NK-92 treated with Interleukin-12 subunit alpha and Interleukin-12 subunit beta, amount 100 ng/mL, for 24 hours (cell line): ENCODE measurements around the gene APBB3.

Experiments
- DNase-seq: peaks from one replicate; lab custom pipeline; 2025; lab: John Stamatoyannopoulos, UW

The APBB3 gene

DNA sequence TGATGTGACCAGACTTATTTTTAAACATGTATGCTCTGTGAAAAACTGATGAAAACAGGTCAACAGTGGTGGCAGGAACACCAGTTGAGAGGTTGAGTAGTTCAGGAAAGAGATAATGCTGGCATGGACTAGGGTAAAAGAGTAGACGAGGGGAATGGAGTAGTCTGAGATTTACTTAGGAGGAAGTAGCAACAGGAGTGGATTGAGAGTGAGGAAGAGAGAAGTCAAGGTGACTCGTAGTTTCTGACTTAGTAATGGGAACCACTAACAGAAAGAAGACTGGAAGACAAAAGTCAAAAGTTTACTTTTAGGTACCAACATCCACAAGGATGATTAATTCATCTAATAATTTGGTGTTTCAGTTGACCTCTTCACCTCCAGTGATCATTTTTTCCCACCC is 10.7 kb downstream of the APBB3 start:
- DNase-seq, result no peak

DNA sequence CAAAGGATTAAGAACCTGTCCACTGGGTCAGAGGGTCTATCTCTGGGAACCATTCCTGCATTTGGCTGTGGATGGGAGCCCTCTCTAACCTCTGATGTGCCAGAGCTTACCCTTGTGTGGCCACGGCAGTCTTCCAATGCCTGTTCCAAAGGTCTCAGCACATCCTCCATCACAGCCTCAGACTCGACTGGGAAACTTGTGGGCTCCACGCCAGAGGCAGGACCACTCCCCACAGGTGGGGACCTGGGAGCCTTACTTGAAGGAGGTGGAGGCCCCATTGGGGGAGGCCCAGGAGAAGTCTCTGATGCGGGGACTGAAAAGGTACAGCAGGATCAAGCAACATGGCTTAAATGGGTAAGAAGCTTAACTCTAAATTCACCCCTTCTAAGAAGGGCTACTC is 12.5 kb downstream of the APBB3 start:
- no peak for DNase-seq

DNA sequence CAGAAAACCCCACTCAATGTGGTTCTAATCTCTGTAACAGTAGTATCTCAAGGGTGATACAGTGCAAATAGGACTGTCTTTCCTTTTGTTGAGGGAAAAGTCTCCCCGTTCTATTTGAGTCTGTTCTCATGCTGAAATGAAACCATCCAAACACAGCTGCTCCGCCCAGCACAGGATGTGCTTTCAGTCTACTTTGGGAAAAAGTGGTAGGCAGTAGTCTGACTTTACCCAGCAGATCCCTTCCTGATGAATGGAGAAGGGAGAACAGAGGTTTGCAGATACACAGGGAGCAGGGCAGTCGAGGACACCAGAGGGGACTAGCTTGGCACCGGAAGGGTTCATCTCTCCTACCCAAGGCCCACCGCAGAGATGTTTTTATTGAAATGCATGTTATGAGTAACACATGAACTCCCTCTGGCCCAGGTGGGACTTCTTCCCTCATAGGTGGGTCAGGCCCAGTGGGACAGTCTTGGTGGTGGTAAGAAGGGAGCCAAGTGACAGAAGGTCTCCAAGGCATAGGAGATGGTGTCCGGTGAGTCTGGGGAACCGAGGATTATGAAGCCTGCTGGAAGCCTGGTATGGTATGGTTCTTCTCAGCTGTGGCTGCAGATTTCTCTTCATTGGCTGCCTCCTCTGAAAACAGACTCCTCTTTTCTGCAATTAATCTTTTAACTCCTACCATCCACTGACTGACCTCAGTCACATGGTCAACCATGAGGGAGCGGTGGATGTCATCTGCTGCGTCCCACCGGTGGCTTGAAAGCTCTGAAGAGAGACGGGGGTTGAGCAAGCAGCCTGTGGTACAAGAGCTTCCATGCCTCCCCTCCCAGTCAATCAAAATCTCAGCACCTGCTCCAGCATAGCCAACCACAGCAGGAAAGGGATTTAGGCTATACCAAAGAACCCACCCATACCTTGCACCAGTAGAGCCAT is 14.0 kb downstream of the APBB3 start:
- DNase-seq, result no peak

DNA sequence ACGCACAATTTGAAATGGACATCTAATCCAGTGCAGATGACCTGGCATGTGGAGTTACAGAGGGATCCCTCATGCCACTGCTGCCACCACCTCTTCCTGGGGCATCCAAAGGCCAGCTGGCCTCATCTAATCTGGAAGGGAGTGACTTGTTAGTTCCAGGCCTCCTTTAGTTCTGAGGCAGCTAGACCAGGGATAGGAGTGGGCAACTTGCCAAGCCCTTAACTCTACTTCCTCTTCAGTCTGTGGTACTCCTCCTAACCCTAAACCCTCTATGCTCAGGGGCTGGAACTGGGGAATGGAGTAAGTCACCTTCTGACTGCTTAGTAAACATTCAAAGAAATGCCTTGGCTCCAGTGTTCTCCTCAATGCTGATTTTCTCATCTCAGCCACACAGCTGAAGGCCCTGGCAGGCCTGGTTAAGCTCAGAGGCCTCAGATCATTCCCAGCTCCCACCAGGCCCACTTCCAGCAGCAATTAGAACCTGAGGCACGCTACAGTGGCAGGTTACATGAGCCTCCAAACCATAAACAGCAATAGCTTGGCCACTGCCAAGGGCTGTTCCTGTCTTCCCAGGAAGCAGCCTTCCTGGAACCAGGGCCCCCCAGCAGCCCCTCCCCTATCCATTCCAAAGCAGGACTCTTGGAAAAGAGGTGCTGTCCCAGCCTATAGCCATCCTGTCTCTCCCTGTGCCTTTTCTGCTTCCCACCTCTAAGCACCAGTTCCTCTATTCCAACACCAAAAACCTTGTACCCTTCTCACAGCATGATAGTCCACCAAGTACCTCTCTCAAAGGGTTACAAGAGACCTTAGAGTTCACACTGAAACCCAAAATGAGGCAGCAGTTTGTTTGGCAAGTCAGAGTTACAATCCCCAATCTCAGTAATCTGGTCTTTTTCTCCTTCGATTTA is 14.9 kb downstream of the APBB3 start:
- no peak for DNase-seq

DNA sequence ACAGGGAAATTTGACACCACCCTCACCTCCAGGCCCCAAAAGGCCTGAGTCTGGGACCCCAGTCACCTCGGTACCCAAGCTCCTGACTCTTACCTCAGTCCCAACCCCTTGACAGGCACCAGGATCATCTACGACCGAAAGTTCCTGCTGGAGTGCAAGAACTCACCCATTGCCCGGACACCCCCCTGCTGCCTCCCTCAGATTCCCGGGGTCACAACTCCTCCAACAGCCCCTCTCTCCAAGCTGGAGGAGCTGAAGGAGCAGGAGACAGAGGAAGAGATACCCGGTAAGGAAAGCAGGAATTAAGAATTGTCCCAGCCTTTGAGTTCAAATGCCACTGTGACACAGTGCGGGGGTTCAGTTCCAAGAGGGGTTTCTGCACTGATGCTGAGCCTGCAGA is 15.6 kb downstream of the APBB3 start:
- no peak for DNase-seq

DNA sequence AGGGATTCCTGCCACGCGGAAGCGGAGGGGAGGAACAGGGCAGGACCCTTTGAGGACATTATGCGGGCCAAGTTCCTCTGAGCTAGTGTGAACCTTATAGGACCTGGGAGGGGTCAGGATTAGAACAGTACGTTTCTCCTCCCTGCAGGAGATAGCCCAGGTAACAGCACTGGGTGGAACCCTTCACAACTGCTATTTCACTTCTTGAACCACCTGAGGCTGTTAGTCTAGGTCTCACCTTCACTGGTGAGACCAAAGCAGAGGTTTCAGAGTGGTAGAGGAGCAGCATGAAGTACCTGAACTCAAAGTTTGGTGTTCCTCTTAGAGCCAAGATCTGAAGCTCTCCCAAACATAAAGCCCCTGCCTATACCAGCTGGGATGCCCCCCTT is 16.1 kb downstream of the APBB3 start:
- no peak for DNase-seq

DNA sequence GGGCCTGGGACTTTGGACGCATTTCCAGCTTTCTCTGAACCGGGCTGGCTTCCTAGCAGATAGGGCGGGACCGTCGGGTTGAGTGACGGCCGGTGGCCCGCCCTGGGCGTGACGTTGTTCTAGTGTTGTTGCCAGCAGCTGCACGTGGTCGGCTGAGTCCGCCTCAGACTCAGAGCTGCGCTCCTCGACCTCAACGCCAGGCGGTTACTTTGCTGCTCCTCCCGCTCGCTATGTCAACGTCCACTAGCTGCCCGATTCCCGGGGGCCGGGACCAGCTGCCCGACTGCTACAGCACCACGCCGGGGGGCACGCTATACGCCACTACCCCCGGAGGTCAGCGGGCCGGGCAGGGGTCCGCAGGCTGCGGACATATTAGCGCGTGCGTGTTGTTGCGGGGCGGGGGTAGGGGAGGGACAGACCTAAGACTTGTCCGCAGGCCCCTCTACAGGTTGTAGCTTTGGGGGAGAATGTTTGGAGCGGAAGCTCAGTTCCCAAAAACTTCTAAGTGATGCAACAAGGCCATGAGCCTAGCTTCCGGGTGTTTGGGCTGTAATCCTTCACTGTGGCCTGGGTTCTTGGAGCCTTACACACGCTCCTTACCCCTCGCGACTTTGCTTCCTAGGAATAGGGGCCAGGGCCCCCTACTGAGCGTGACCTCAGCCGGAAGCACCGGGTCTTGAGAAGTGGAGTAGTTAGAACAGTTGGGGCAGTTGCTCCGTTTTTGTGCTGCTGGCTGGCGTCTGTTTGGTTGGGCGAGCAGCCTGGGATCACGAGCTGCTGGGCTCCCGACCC is 16.7 kb downstream of the APBB3 start, which contains the start of gene EIF4EBP3:
Gene EIF4EBP3 (plus strand): TSS at position 155 of the 792 bp plus-strand sequence. CDS start 76 bp downstream, at position 231.
- DNase-seq, result no peak

DNA sequence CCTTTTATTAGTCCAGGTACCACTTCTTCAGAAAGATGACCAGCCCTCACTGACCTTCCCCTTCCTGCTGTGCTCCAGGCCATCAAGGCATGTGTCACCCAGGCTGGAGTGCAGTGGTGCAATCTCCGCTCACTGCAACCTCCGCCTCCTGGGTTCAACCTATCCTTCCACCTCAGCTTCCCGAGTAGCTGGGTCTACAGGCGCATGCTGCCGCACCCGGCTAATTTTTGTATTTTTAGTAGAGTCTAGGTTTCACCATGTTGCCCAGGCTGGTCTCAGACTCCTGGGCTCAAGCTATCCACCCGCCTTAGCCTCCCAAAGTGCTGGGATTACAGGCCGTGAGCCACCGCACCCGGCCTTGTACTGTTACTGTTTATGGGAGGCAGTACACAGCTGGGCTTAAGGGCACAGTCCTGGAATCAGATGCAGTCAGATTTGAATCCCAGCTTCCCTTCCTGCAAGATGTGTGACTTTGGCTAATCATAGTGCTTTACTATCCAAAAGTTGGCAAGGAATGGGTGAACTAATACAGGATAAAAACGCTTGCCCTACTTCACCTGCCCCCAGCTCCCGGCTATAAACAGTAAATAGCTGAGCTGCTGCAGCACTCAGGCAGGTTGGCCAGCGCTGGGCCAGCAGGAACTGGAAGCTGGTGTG is 17.4 kb downstream of the APBB3 start:
- no peak for DNase-seq

DNA sequence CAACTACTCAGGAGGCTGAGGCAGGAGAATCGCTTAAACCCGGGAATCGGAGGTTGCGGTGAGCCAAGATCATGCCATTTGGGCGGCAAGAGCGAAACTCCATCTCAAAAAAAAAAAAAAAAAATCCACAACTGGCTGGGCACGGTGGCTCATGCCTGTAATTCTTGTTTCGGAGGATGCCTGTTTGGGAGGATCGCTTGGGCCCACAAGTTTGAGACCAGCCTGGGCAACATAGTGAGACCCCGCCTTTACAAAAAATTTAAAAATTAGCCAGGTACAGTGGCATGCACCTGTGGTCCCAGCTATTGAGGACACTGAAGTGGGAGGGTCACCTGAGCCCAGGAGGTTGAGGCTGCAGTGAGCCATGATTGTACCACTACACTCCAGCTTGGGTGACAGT is 18.8 kb downstream of the APBB3 start:
- DNase-seq, result no peak

DNA sequence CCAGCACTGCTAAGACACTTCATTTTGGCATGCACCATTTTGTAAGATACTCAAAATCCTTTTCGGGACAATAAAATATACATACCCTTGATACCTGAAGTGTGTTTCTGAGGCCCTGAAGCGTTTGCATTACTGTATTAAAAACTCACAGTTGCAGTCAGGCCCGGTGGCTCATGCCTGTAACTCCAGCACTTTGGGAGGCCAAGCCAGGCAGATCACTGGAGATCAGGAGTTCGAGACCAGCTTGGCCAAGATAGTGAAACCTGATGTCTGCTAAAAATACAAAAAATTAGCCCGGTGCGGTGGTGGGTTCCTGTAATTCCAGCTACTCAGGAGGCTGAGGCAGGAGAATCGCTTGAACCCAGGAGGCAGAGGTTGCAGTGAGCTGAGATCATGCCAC is 19.4 kb downstream of the APBB3 start:
- no peak for DNase-seq

DNA sequence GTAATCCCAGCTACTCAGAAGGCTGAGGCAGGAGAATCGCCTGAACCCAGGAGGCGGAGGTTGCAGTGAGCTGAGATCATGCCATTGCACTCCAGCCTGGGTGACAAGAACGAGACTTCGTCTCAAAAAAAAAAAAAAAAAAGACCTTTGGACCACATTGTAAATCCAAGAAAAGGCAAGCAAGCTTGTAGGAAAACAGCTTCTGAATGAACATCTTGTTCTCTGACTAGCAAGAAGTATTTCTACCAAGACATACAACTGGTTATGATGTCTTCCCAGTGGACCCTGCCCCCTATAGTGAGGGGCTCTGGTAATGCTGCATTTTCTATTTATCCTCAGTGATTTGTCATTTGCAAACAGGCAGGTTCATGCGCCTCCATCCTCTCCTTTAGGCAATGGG is 21.4 kb downstream of the APBB3 start:
- DNase-seq, result no peak

DNA sequence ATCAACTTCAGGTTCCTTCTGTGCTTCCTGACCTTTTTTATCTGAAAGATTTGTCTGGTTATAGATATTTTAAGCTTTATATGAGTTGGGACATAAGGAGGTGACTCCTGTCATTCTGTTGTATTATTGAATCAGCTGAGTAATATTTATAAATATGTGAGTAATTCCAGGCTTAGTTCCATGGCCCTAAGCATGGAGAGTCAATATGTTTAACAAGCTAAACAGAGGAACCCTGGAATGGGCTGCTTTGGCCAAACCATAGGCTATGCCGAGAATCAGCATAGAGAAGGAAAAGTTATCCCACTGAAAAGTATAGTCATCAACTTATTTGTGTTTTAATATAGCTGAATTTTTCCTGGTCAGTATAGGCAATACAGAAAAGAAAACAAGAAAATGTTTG is 24.2 kb downstream of the APBB3 start:
- DNase-seq, result no peak

DNA sequence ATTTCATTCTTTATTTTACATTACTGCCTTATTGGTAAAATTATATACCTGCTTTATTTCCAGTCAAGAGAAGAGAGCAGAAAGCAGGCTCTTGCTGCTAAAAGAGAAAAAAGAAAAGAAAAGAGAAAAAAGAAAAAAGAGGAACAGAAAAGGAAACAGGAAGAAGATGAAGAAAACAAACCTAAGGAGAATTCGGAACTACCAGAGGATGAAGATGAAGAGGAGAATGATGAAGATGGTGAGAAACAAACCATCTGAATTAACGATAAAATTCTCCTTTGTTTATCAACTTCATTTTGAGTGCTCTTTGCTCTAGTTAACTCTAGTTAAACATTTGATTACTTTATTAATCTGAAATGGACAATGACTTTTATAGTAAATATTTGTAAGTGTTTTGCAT is 40.4 kb downstream of the APBB3 start:
- DNase-seq, result no peak

DNA sequence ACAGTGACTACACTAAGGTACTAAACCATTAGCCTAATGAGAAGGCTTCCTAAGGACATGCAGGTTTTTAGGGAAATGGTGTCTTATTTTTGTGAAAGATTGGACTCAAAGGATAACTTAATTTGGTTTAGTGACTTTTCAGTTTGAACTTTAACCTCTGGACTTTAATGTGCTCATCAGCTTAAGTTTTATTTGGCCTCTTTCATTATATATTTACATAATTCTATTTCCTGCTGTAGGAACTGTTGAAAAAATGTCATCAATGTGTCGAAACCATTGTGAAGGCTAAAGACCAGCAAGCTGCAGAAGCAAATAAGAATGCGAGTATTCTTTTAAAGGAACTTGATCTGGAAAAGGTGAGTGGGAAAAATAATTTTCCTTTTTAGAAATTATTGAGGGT is 51.3 kb downstream of the APBB3 start:
- DNase-seq, result no peak

DNA sequence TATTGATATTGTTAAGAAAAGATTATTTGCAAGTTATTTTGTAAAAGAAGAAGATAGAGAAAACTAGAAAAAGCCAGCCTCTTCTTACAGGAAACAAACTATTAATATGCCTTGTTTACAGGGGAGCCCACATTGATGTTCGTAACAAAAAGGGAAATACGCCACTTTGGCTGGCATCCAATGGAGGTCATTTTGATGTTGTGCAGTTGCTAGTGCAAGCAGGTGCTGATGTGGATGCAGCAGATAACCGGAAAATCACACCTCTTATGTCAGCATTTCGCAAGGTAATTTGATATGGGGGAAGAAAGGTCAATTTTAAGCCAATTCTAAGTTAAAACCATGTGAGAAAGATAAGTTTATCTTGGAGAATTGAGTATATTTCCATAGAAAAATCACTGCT is 54.5 kb downstream of the APBB3 start:
- no peak for DNase-seq
